IMR-90 (cell line): ENCODE data around the gene SLC39A2. TPM values are rescaled to one million over a fixed set of nuclear protein-coding genes. Genes with fewer than 3 reads are reported as not detected.

Source experiments
- ATAC-seq: fragments of 200-7000 bp; cut with Tn5 transposase; 2 replicates; pipeline ENCODE4 v1.9.1; 2020; ENCODE audit warnings: low read depth, mild to moderate bottlenecking, moderate library complexity
- BruUV-seq: library from RNA; stranded (reverse); fragments of 400-500 nt; replicated peaks from 2 replicates; lab custom pipeline; 2021; lab: Mats Ljungman, UMichigan
- CTCF ChIA-PET: fragments of 300-600 bp; formaldehyde crosslinking; extraction: SDS; loops from one replicate; lab custom pipeline; 2021; ENCODE audit warnings: antibody characterized with exemption; lab: Yijun Ruan, JAX
- POLR2A ChIA-PET: fragments of 300-600 bp; sonication (Branson Sonifier 250); formaldehyde crosslinking; loops from one replicate; lab custom pipeline; 2022; ENCODE audit warnings: antibody characterized with exemption; ENCODE audit not compliant: unreplicated experiment; lab: Charles Lee
- DNase-seq: peaks from one replicate; pipeline ENCODE4 v3.0.0; 2013
- H2AFZ ChIP-seq: replicated peaks from 2 replicates; pipeline ENCODE3; 2013; ENCODE audit warnings: low read length, mild to moderate bottlenecking; ENCODE audit not compliant: poor library complexity
- H2AK5ac ChIP-seq: 2 replicates; pipeline ENCODE4 v1.6.1; 2013; ENCODE audit warnings: low read depth, low read length, inconsistent platforms
- H2AK9ac ChIP-seq: replicated peaks from 2 replicates; pipeline ENCODE3; 2013; ENCODE audit warnings: mild to moderate bottlenecking, low read depth, low read length, moderate library complexity; ENCODE audit not compliant: poor library complexity
- H2BK120ac ChIP-seq: 2 replicates; pipeline ENCODE4 v1.6.1; 2013; ENCODE audit warnings: low read depth, low read length, inconsistent platforms
- H2BK15ac ChIP-seq: 3 replicates; pipeline ENCODE4 v1.6.1; 2013; ENCODE audit warnings: low read depth, low read length, inconsistent platforms
- H2BK20ac ChIP-seq: 2 replicates; pipeline ENCODE4 v1.6.1; 2013; ENCODE audit warnings: low read depth, mild to moderate bottlenecking, inconsistent platforms, low read length, moderate library complexity
- H2BK5ac ChIP-seq: 2 replicates; pipeline ENCODE4 v1.6.1; 2013; ENCODE audit warnings: mild to moderate bottlenecking, low read depth, low read length, inconsistent platforms; ENCODE audit not compliant: poor library complexity, severe bottlenecking
- H3K14ac ChIP-seq: replicated peaks from 2 replicates; pipeline ENCODE4 v1.6.1; 2013; ENCODE audit warnings: low read depth, low read length, inconsistent platforms
- H3K18ac ChIP-seq: 2 replicates; pipeline ENCODE4 v1.6.1; 2013; ENCODE audit warnings: low read depth, low read length, control low read depth
- H3K23ac ChIP-seq: 2 replicates; pipeline ENCODE4 v1.6.1; 2013; ENCODE audit warnings: low read depth, low read length, inconsistent platforms
- H3K27ac ChIP-seq: 2 replicates; pipeline ENCODE4 v1.5.1; 2013; ENCODE audit warnings: mild to moderate bottlenecking, control low read depth, low read length; ENCODE audit not compliant: insufficient read depth
- H3K27me3 ChIP-seq: 2 replicates; pipeline ENCODE4 v1.6.1; 2013; ENCODE audit warnings: low read length; ENCODE audit not compliant: control insufficient read depth, insufficient read depth
- H3K36me3 ChIP-seq: 2 replicates; pipeline ENCODE4 v1.6.1; 2013; ENCODE audit warnings: low read length, mixed read lengths; ENCODE audit not compliant: control insufficient read depth, insufficient read depth
- H3K4ac ChIP-seq: 2 replicates; pipeline ENCODE4 v1.6.1; 2013; ENCODE audit warnings: low read depth, low read length, inconsistent platforms
- H3K4me1 ChIP-seq: 2 replicates; pipeline ENCODE4 v1.6.1; 2013; ENCODE audit warnings: low read length, mixed read lengths; ENCODE audit not compliant: control insufficient read depth, insufficient read depth
- H3K4me2 ChIP-seq: 2 replicates; pipeline ENCODE4 v1.6.1; 2013; ENCODE audit warnings: low read depth, mild to moderate bottlenecking, control low read depth, low read length, moderate library complexity
- H3K4me3 ChIP-seq: 2 replicates; pipeline ENCODE4 v1.5.1; 2013; ENCODE audit warnings: low read depth, mild to moderate bottlenecking, control low read depth, low read length, moderate library complexity; ENCODE audit not compliant: insufficient read depth
- H3K56ac ChIP-seq: 2 replicates; pipeline ENCODE4 v1.6.1; 2013; ENCODE audit warnings: low read length, inconsistent platforms; ENCODE audit not compliant: insufficient read depth; ENCODE audit errors: extremely low read depth
- H3K79me1 ChIP-seq, 2 experiments: 2 replicates each; pipeline ENCODE4 v1.6.1; 2013; ENCODE audit warnings: low read length in 2 of 2, inconsistent platforms in 1 of 2, low read depth in 1 of 2
- H3K9ac ChIP-seq: 2 replicates; pipeline ENCODE4 v1.6.1; 2013; ENCODE audit warnings: low read depth, low read length, control low read depth
- H3K9me1 ChIP-seq: 2 replicates; pipeline ENCODE4 v1.6.1; 2013; ENCODE audit warnings: low read length, inconsistent platforms; ENCODE audit not compliant: insufficient read depth
- H3K9me3 ChIP-seq: 2 replicates; pipeline ENCODE4 v1.6.1; 2013; ENCODE audit warnings: low read length; ENCODE audit not compliant: control insufficient read depth, insufficient read depth
- H4K20me1 ChIP-seq: 2 replicates; pipeline ENCODE4 v1.6.1; 2013; ENCODE audit warnings: low read length, inconsistent platforms; ENCODE audit not compliant: insufficient read depth
- H4K5ac ChIP-seq: 2 replicates; pipeline ENCODE4 v1.6.1; 2013; ENCODE audit warnings: mild to moderate bottlenecking, low read depth, low read length, control low read depth
- H4K8ac ChIP-seq, 2 experiments: 2 replicates each; pipeline ENCODE4 v1.6.1; 2013; ENCODE audit warnings: low read depth in 2 of 2, low read length in 2 of 2, control low read depth in 1 of 2, inconsistent platforms in 1 of 2
- H4K91ac ChIP-seq: 2 replicates; pipeline ENCODE4 v1.6.1; 2013; ENCODE audit warnings: low read depth, low read length, inconsistent platforms; ENCODE audit not compliant: insufficient read depth
- BHLHE40 ChIP-seq: fragments of 150-350 bp; IDR thresholded peaks from 2 replicates; pipeline ENCODE4 v1.6.1; 2016; ENCODE audit warnings: mild to moderate bottlenecking, low read depth, low read length
- CEBPB ChIP-seq: IDR thresholded peaks from 2 replicates; pipeline ENCODE4 v1.6.1; 2012; ENCODE audit warnings: low read depth, low read length, improper control_type of control experiment
- CHD1 ChIP-seq: IDR thresholded peaks from 2 replicates; pipeline ENCODE4 v1.6.1; 2012; ENCODE audit warnings: low read depth, low read length, improper control_type of control experiment
- FOS ChIP-seq: fragments of 150-350 bp; IDR thresholded peaks from 2 replicates; pipeline ENCODE4 v1.6.1; 2016; ENCODE audit warnings: low read depth, low read length
- MAFK ChIP-seq: IDR thresholded peaks from 2 replicates; pipeline ENCODE4 v1.6.1; 2012; ENCODE audit warnings: low read depth, low read length, improper control_type of control experiment
- MAZ ChIP-seq: IDR thresholded peaks from 2 replicates; pipeline ENCODE4 v1.6.1; 2012; ENCODE audit warnings: low read depth, mild to moderate bottlenecking, low read length, improper control_type of control experiment, moderate library complexity, borderline replicate concordance
- MXI1 ChIP-seq: IDR thresholded peaks from 2 replicates; pipeline ENCODE4 v1.6.1; 2012; ENCODE audit warnings: low read depth, mild to moderate bottlenecking, low read length, moderate library complexity, borderline replicate concordance
- NFE2L2 ChIP-seq: fragments of 150-350 bp; IDR thresholded peaks from 2 replicates; pipeline ENCODE4 v1.6.1; 2016; ENCODE audit warnings: low read depth, mild to moderate bottlenecking, low read length
- POLR2A ChIP-seq: IDR thresholded peaks from 2 replicates; pipeline ENCODE4 v1.6.1; 2012; ENCODE audit warnings: mild to moderate bottlenecking, low read depth, low read length
- RAD21 ChIP-seq: IDR thresholded peaks from 2 replicates; pipeline ENCODE4 v1.6.1; 2012; ENCODE audit warnings: low read length, improper control_type of control experiment
- RCOR1 ChIP-seq: IDR thresholded peaks from 2 replicates; pipeline ENCODE4 v1.6.1; 2012; ENCODE audit warnings: mild to moderate bottlenecking, low read length, improper control_type of control experiment; ENCODE audit not compliant: insufficient replicate concordance
- RFX5 ChIP-seq: IDR thresholded peaks from 2 replicates; pipeline ENCODE4 v1.8.0; 2012; ENCODE audit warnings: low read depth, mild to moderate bottlenecking, low read length, moderate library complexity
- SMC3 ChIP-seq: fragments of 150-350 bp; IDR thresholded peaks from 2 replicates; pipeline ENCODE4 v1.6.1; 2016; ENCODE audit warnings: low read depth, mild to moderate bottlenecking, antibody characterized with exemption, low read length, moderate library complexity
- WGBS, 2 experiments: methylation state at CpG; one replicate each; pipeline versions ENCODE4 v1.1.5 to v1.1.7; 2013; ENCODE audit warnings: missing lambda C conversion rate in 2 of 2; ENCODE audit not compliant: insufficient read length in 1 of 2; ENCODE audit errors: extremely low coverage in 2 of 2; 5-methylcytosine and 5-hydroxymethylcytosine counted together
- dilution Hi-C: fragments of 300-500 bp; cut with HindIII; formaldehyde crosslinking; loops from one replicate; pipeline ENCODE4 v1.14.3; 2018; ENCODE audit warnings: low sequenced_read_pairs; ENCODE audit not compliant: unreplicated experiment
- in situ Hi-C: fragments of 300-500 bp; cut with MboI; formaldehyde crosslinking; loops from 3 replicates; pipeline ENCODE4 v1.14.3; 2019; ENCODE audit warnings: low sequenced_read_pairs, inconsistent platforms, mixed read lengths
- intact Hi-C: fragments of 100-400 bp; cut with micrococcal nuclease; formaldehyde crosslinking; loops from 2 replicates; pipeline ENCODE4 v1.10.0; 2022
- polyA plus RNA-seq, 3 experiments: library from polyadenylated mRNA; depleted of rRNA; stranded (reverse); fragments of >200 nt; gene quantifications; 2 replicates each; pipeline ENCODE4 v1.2.3, GENCODE V29; 2012; ENCODE audit warnings: low replicate concordance in 1 of 3
- total RNA-seq: library from RNA; depleted of rRNA; stranded (reverse); fragments of >200 nt; gene quantifications from 2 replicates; pipeline ENCODE4 v1.2.3, GENCODE V29; 2012
- TF ChIP-seq, protein P1 (sequence below): conservative IDR thresholded peaks from 2 replicates; pipeline ENCODE4 v1.5.1; 2012; ENCODE audit warnings: mild to moderate bottlenecking, low read depth, low read length, improper control_type of control experiment
- TF ChIP-seq, protein P2 (sequence below): fragments of 150-350 bp; IDR thresholded peaks from 2 replicates; pipeline ENCODE4 v1.6.1; 2016; ENCODE audit warnings: low read depth, mild to moderate bottlenecking, low read length, moderate library complexity, borderline replicate concordance
- TF ChIP-seq, protein P3 (sequence below): fragments of 150-350 bp; IDR thresholded peaks from 2 replicates; pipeline ENCODE4 v1.6.1; 2017; ENCODE audit warnings: mild to moderate bottlenecking, antibody characterized with exemption, low read length, low read depth

SLC39A2 gene
- total and polyA plus RNA-seq, 2 of the 4 experiments (the other 2 are of a cell fraction): not detected

DNA sequence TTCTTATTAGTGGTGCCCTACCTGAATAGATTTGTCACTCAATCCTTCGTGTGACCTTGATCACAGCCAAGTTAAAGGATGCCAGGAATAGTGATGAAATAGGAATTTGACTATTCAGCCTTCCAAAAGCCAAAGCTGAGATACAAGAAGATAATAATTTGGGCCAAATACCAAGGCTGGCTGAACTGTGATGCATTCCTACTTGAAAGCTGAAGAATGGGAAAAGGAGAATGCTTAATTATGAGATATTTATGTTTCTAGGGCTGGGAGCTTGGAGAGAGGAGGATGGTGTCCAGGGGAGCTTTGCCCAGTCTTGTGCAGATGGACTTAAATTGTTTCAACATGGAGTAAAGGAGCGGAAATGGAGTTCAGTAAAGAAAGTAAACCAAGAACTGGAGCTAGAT is 48.3 kb downstream of the SLC39A2 start:
- Histone ChIP-seq H3K4me1 (peaks cover 4% of the 10 kb centered on the region; the same call in 1 of the 2 replicates), H3K18ac (no peak overlapping the region)
- no peak for DNase-seq

More for the DNA sequence above, 48.3 kb downstream of the SLC39A2 start:
- Histone ChIP-seq H3K23ac (no peak overlapping the region), H2BK15ac (no peak overlapping the region), H3K27ac (no peak overlapping the region), H3K36me3 (no peaks in the 10 kb centered on the region), H3K14ac (no peak overlapping the region), H4K20me1 (no peaks in the 10 kb centered on the region), H2BK20ac (no peak overlapping the region), H2BK5ac (no peak overlapping the region), H2AFZ (no peak overlapping the region), H3K4me3 (no peak overlapping the region), H3K9me1 (no peaks in the 10 kb centered on the region), H3K4me2 (no peak overlapping the region), H3K9ac (no peak overlapping the region), H3K56ac (no peak overlapping the region), H4K91ac (no peak overlapping the region), H3K27me3 (peaks cover 25% of the 10 kb centered on the region), H3K9me3 (no peaks in the 10 kb centered on the region), H4K8ac (no peak overlapping the region), H2AK9ac (no peak overlapping the region), H3K4ac (no peak overlapping the region), H2AK5ac (no peak overlapping the region), H4K5ac (no peak overlapping the region), H2BK120ac (no peak overlapping the region), H3K79me1 (no peaks in the 10 kb centered on the region)
- TF ChIP-seq SMC3: no peak
- TF ChIP-seq RAD21: no peak
- TF ChIP-seq, protein P1, sequence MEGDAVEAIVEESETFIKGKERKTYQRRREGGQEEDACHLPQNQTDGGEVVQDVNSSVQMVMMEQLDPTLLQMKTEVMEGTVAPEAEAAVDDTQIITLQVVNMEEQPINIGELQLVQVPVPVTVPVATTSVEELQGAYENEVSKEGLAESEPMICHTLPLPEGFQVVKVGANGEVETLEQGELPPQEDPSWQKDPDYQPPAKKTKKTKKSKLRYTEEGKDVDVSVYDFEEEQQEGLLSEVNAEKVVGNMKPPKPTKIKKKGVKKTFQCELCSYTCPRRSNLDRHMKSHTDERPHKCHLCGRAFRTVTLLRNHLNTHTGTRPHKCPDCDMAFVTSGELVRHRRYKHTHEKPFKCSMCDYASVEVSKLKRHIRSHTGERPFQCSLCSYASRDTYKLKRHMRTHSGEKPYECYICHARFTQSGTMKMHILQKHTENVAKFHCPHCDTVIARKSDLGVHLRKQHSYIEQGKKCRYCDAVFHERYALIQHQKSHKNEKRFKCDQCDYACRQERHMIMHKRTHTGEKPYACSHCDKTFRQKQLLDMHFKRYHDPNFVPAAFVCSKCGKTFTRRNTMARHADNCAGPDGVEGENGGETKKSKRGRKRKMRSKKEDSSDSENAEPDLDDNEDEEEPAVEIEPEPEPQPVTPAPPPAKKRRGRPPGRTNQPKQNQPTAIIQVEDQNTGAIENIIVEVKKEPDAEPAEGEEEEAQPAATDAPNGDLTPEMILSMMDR: no peak
- no peak for TF ChIP-seq CEBPB
- TF ChIP-seq FOS: no peak
- TF ChIP-seq CHD1: no peak
- TF ChIP-seq BHLHE40: no peak
- TF ChIP-seq NFE2L2: no peak
- TF ChIP-seq RFX5: no peak
- TF ChIP-seq POLR2A: no peak
- TF ChIP-seq MXI1: no peak
- TF ChIP-seq, protein P2, sequence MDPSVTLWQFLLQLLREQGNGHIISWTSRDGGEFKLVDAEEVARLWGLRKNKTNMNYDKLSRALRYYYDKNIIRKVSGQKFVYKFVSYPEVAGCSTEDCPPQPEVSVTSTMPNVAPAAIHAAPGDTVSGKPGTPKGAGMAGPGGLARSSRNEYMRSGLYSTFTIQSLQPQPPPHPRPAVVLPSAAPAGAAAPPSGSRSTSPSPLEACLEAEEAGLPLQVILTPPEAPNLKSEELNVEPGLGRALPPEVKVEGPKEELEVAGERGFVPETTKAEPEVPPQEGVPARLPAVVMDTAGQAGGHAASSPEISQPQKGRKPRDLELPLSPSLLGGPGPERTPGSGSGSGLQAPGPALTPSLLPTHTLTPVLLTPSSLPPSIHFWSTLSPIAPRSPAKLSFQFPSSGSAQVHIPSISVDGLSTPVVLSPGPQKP: no peak
- TF ChIP-seq, protein P3, sequence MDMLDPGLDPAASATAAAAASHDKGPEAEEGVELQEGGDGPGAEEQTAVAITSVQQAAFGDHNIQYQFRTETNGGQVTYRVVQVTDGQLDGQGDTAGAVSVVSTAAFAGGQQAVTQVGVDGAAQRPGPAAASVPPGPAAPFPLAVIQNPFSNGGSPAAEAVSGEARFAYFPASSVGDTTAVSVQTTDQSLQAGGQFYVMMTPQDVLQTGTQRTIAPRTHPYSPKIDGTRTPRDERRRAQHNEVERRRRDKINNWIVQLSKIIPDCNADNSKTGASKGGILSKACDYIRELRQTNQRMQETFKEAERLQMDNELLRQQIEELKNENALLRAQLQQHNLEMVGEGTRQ: no peak
- no peak for TF ChIP-seq MAZ
- no peak for TF ChIP-seq RCOR1
- TF ChIP-seq MAFK: no peak
- ChIA-PET CTCF (interaction anchor here (0.6 to 2.6 kb wide), 4 partner anchors 20 to 76 kb away, joined by 3 to 14 read pairs (median 6); no protein-coding TSS in a partner anchor), POLR2A (no interaction called here)
- BruUV-seq: no TSS peak
- intact Hi-C loops (no loop called here), in situ Hi-C loops (no loop called here), dilution Hi-C loops (no loop called here)
- ATAC-seq: peak; percentile 35; the same call in 1 of the 2 replicates
- WGBS, 2 experiments: no CpG with 5 or more reads among the region's 2 CpGs
